Memory B cell (primary cell): ENCODE results near the gene GKN1.

ENCODE experiments used
- ATAC-seq: fragments of 150-1000 bp; cut with Tn5 transposase; 2 replicates; pipeline ENCODE4 v1.10.0; 2021; ENCODE audit warnings: low read depth, mild to moderate bottlenecking, moderate library complexity
- DNase-seq, 2 donors: peaks; one replicate each; pipeline ENCODE4 v3.0.0; 2022; ENCODE audit warnings: low spot score in 2 of 2
- H3K27ac Mint-ChIP-seq: one replicate; pipeline ENCODE4 v1.8.0; 2022; ENCODE audit warnings: mild to moderate bottlenecking, moderate library complexity, mixed read lengths
- H3K27me3 Mint-ChIP-seq: one replicate; pipeline ENCODE4 v1.8.0; 2022; ENCODE audit warnings: mixed read lengths
- H3K36me3 Mint-ChIP-seq: one replicate; pipeline ENCODE4 v1.8.0; 2022; ENCODE audit warnings: mild to moderate bottlenecking, mixed read lengths
- H3K4me1 Mint-ChIP-seq: one replicate; pipeline ENCODE4 v1.8.0; 2022; ENCODE audit warnings: mixed read lengths
- H3K4me3 Mint-ChIP-seq: one replicate; pipeline ENCODE4 v1.8.0; 2022; ENCODE audit warnings: mild to moderate bottlenecking, moderate library complexity, mixed read lengths
- H3K9me3 Mint-ChIP-seq: one replicate; pipeline ENCODE4 v1.8.0; 2022; ENCODE audit warnings: mixed read lengths

The GKN1 gene

DNA sequence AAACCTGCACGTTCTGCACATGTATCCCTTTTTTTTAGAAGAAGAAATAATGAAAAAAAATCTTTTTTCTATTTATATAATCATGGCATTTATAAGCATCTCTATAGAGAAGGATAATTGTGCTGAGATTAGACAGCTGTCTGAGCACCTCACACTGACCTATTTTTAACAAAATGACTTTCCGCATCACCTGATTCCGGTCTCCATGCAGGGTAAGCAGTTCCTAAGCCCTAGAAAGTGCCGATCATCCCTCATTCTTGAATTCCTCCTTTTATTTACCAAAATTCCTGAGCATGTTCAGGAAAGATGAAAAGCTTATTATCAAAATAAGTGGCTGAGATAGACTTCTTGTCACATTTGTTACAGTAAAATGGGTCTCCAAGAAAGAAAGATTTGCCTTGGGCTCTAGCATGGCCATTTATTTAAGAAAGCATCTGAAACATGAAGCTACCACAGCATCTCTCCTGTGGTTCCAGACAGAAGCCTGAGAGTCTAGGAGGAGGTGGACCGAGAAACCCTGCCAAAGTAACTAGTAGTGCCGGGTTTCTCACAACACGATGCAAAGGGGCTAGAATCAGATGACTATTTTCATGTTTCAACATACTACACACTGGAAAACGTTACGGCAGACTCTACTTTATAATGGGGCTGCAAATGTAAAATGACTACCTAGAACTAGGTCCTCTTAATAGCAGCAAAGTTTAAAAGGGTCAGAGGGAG lies 670 bp downstream of the GKN1 start:
- Mint-ChIP-seq H3K36me3 (no peaks in the 10 kb centered on the region), H3K27ac (no peak overlapping the region), H3K4me3 (no peak overlapping the region), H3K9me3 (no peaks in the 10 kb centered on the region), H3K27me3 (peaks cover 13% of the 10 kb centered on the region), H3K4me1 (no peaks in the 10 kb centered on the region)
- no peak for ATAC-seq
- DNase-seq, result no peak

GRCh38 chr2:68975844-68976243 lies 1.4 kb downstream of the GKN1 start:
- H3K27ac Mint-ChIP-seq, result no peak overlapping the region
- no peaks in the 10 kb centered on the region for H3K9me3 Mint-ChIP-seq
- DNase-seq (no peak), ATAC-seq (no peak)
- peaks cover 13% of the 10 kb centered on the region for H3K27me3 Mint-ChIP-seq
- no peaks in the 10 kb centered on the region for H3K36me3 Mint-ChIP-seq
- no peak overlapping the region for H3K4me3 Mint-ChIP-seq
- H3K4me1 Mint-ChIP-seq, result no peaks in the 10 kb centered on the region

DNA sequence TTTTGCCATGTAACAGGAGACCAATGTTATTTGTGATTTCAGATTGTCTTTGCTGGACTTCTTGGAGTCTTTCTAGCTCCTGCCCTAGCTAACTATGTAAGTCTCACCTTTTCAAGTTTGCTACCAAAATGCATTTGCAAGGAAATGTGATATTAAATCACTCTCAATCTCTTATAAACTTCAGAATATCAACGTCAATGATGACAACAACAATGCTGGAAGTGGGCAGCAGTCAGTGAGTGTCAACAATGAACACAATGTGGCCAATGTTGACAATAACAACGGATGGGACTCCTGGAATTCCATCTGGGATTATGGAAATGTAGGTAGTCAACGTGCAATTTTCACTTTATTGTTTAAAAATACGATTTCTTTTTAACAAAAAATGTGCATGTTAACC lies 3.0 kb downstream of the GKN1 start:
- no peak for ATAC-seq
- Mint-ChIP-seq H3K36me3 (no peaks in the 10 kb centered on the region), H3K27me3 (peaks cover 16% of the 10 kb centered on the region), H3K9me3 (no peaks in the 10 kb centered on the region), H3K27ac (no peak overlapping the region), H3K4me3 (no peak overlapping the region), H3K4me1 (no peaks in the 10 kb centered on the region)
- no peak for DNase-seq

DNA sequence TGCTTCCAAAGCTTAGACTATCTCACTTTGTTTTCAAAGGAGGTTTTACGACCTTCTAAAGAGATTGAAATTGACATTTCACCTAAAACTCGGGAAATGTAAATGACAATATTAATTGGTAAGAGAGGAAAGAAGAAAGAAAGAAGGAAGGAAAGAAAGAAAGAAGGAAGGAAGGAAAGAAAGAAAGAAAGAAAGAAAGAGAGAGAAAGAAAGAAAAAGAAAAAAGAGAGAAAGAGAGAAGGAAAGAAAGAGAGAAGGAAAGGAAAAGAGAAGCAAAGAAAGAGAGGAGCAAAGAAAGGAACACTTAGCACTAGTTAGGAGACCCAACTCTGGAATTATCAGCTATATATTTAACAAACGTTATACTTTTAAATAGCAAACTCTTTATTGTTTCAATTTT lies 3.7 kb downstream of the GKN1 start:
- no peak for DNase-seq
- Mint-ChIP-seq H3K36me3 (no peaks in the 10 kb centered on the region), H3K4me1 (no peaks in the 10 kb centered on the region), H3K9me3 (no peaks in the 10 kb centered on the region), H3K4me3 (no peak overlapping the region), H3K27me3 (peaks cover 16% of the 10 kb centered on the region), H3K27ac (no peak overlapping the region)
- ATAC-seq, result no peak

DNA sequence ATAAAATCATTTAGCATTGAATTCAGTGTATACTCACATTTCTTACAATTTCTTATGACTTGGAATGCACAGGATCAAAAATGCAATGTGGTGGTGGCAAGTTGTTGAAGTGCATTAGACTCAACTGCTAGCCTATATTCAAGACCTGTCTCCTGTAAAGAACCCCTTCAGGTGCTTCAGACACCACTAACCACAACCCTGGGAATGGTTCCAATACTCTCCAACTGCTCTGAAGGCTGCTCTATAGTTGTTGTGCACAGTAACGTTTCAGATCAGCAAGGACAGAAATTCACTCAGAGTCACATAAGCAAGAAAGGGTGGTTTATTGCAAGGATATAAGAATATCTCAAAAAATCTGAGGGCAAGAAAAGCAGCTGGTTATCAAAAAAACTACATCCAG lies 6.5 kb downstream of the GKN1 start:
- H3K4me1 Mint-ChIP-seq, result no peaks in the 10 kb centered on the region
- no peaks in the 10 kb centered on the region for H3K9me3 Mint-ChIP-seq
- H3K27ac Mint-ChIP-seq, result no peak overlapping the region
- DNase-seq (no peak), ATAC-seq (no peak)
- no peak overlapping the region for H3K4me3 Mint-ChIP-seq
- H3K36me3 Mint-ChIP-seq, result no peaks in the 10 kb centered on the region
- H3K27me3 Mint-ChIP-seq, result peaks cover 17% of the 10 kb centered on the region

GRCh38 chr2:68987021-68987503 lies 12.6 kb downstream of the GKN1 start:
- no peaks in the 10 kb centered on the region for H3K4me1 Mint-ChIP-seq
- ATAC-seq, result no peak
- peaks cover 4% of the 10 kb centered on the region for H3K27me3 Mint-ChIP-seq
- DNase-seq, result no peak
- H3K9me3 Mint-ChIP-seq, result no peaks in the 10 kb centered on the region
- H3K4me3 Mint-ChIP-seq, result no peak overlapping the region
- H3K36me3 Mint-ChIP-seq, result no peaks in the 10 kb centered on the region
- no peak overlapping the region for H3K27ac Mint-ChIP-seq

- H3K27me3 Mint-ChIP-seq, result peaks cover 8% of the 10 kb centered on the region
- no peak for ATAC-seq
- DNase-seq, result no peak
- H3K4me1 Mint-ChIP-seq, result no peaks in the 10 kb centered on the region
- H3K27ac Mint-ChIP-seq, result no peak overlapping the region
- no peak overlapping the region for H3K4me3 Mint-ChIP-seq
- H3K36me3 Mint-ChIP-seq, result no peaks in the 10 kb centered on the region
- no peaks in the 10 kb centered on the region for H3K9me3 Mint-ChIP-seq
Observed at GRCh38 chr2:68989035-68989434, 14.6 kb downstream of the GKN1 start.

GRCh38 chr2:68992341-68992740 lies 17.9 kb downstream of the GKN1 start:
- Mint-ChIP-seq H3K36me3 (no peaks in the 10 kb centered on the region), H3K27me3 (peaks cover 8% of the 10 kb centered on the region), H3K4me3 (no peak overlapping the region), H3K9me3 (no peaks in the 10 kb centered on the region), H3K27ac (no peak overlapping the region), H3K4me1 (no peaks in the 10 kb centered on the region)
- DNase-seq (no peak), ATAC-seq (no peak)

GRCh38 chr2:68992933-68993332 lies 18.5 kb downstream of the GKN1 start:
- no peak for DNase-seq

GRCh38 chr2:68993660-68994059 lies 19.2 kb downstream of the GKN1 start:
- Mint-ChIP-seq H3K4me3 (no peak overlapping the region), H3K9me3 (no peaks in the 10 kb centered on the region), H3K27me3 (peaks cover 10% of the 10 kb centered on the region), H3K36me3 (no peaks in the 10 kb centered on the region), H3K4me1 (no peaks in the 10 kb centered on the region), H3K27ac (no peak overlapping the region)
- DNase-seq (no peak), ATAC-seq (no peak)

More at GRCh38 chr2:68992933-68993332, 18.5 kb downstream of the GKN1 start:
- Mint-ChIP-seq H3K4me3 (no peak overlapping the region), H3K36me3 (no peaks in the 10 kb centered on the region), H3K4me1 (no peaks in the 10 kb centered on the region), H3K9me3 (no peaks in the 10 kb centered on the region), H3K27ac (no peak overlapping the region), H3K27me3 (peaks cover 8% of the 10 kb centered on the region)
- no peak for ATAC-seq

DNA sequence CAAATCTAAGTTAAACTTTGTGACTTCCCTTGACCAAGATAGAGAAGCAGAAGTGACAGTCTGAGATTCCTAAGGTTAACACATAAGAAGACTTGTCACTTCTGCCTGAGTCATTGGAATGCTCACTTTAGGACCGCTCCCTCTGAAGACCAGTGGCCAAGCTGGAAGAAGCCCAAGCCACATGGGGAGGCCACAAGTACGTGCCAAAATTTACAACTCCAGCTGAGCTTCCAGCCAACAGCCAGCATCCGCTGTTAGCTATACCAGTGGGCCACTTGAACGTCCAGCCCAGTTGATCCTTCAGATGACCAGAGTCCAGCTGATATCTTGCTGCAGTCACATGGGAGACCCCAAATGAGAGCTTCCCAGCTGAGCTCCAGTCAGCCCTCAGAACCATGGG lies 20.4 kb downstream of the GKN1 start:
- Mint-ChIP-seq H3K27ac (no peak overlapping the region), H3K4me3 (no peak overlapping the region), H3K9me3 (peaks cover 3% of the 10 kb centered on the region), H3K4me1 (no peaks in the 10 kb centered on the region), H3K27me3 (peaks cover 13% of the 10 kb centered on the region), H3K36me3 (no peaks in the 10 kb centered on the region)
- DNase-seq (no peak), ATAC-seq (no peak)

DNA sequence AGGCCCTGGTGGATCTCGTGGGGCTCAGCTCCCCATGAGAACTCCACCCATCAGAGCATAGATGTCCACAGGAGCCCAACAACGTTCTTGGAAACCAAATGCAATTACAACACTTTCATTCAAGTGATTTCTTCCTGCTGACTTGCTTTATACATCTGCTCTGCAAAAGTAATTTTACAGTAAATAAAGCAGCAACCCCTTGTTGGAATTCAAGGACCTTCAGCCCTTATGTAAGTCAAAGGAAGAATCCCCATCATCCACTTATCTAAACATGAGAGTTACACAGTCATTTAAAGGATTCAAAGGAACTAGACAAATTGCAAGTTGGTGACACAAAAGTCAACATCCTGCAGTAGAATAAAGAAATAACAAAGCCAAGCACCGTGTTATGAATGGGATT lies 21.5 kb downstream of the GKN1 start:
- Mint-ChIP-seq H3K36me3 (no peaks in the 10 kb centered on the region), H3K27ac (no peak overlapping the region), H3K4me3 (no peak overlapping the region), H3K9me3 (peaks cover 3% of the 10 kb centered on the region), H3K4me1 (no peaks in the 10 kb centered on the region), H3K27me3 (peaks cover 13% of the 10 kb centered on the region)
- no peak for DNase-seq
- ATAC-seq, result no peak

DNA sequence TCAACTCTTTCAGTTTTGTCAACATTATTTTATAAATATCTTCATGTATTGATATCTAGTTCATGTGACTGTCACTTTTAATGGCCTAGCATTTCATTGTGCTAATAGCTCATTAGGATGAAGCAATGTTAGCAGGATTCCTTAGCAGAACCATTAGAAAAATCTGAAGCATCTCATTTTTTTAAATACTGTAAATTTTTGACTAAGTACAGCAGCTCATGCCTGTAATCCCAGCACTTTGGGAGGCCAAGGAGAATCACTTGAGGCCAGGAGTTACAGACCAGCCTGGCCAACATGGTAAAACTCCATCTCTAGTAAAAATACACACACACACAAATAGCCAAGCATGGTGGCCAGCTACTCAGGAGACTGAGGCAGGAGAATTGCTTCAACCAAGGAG lies 23.0 kb downstream of the GKN1 start:
- Mint-ChIP-seq H3K4me3 (no peak overlapping the region), H3K36me3 (peaks cover 2% of the 10 kb centered on the region), H3K4me1 (no peaks in the 10 kb centered on the region), H3K9me3 (peaks cover 9% of the 10 kb centered on the region), H3K27ac (no peak overlapping the region), H3K27me3 (peaks cover 18% of the 10 kb centered on the region)
- DNase-seq, result no peak
- ATAC-seq, result no peak

- peaks cover 20% of the 10 kb centered on the region for H3K27me3 Mint-ChIP-seq
- H3K36me3 Mint-ChIP-seq, result peaks cover 2% of the 10 kb centered on the region
- H3K27ac Mint-ChIP-seq, result no peak overlapping the region
Observed at GRCh38 chr2:69001879-69002278, 27.4 kb downstream of the GKN1 start.

DNA sequence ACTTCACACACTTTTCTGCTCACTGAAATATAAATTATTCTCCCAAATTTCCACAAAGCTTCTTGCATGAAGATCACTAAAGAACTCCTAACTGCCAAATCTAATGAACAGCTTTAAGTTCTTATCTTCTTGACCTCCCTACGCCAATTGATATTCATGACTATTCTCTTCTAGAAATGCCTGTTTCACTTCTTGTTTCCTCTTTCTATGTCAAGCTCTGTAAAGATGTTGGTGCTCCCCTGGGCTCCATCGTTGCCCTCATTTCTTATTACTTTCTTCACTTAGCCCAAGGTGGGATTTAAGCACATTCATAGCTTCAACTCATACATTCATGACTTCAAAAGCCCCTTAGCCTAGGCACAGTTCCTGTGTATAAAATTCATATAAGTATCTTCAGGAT lies 29.3 kb downstream of the GKN1 start:
- ATAC-seq, result no peak
- DNase-seq, result no peak
- Mint-ChIP-seq H3K9me3 (peaks cover 14% of the 10 kb centered on the region), H3K4me3 (no peak overlapping the region), H3K36me3 (peaks cover 2% of the 10 kb centered on the region), H3K27ac (no peak overlapping the region), H3K4me1 (no peaks in the 10 kb centered on the region), H3K27me3 (peaks cover 18% of the 10 kb centered on the region)

More at GRCh38 chr2:69001879-69002278, 27.4 kb downstream of the GKN1 start:
- H3K4me3 Mint-ChIP-seq, result no peak overlapping the region
- ATAC-seq (no peak), DNase-seq (no peak)
- no peaks in the 10 kb centered on the region for H3K4me1 Mint-ChIP-seq
- peaks cover 14% of the 10 kb centered on the region for H3K9me3 Mint-ChIP-seq
